Globus pallidus (tissue), 1 donor: ENCODE results near the gene TTLL12.

Source experiments
- DNase-seq: peaks from one replicate; pipeline ENCODE4 v3.0.0-alpha.2; 2015; ENCODE audit warnings: low spot score

Gene TTLL12

DNA sequence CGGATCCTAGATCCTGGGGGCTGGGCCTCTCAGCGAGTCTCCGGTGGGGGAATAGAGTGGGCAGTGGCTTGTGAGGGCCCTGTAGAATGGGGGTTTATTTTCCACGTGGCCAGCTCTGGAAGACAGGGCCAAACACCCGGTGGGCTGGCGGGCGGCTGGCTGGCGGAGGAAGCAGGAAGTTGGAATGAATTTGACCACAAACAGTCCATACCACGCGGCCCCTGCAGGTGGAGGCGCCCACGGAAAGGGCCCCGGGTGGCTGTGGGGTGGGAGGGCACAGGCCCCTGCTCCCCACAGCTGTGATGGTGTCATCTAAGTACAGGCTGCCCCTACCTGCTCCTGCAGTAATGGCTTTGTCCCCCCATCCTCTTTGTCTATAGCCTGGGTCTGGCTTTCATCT, 58.8 kb downstream of the TTLL12 start:
- no peak for DNase-seq

DNA sequence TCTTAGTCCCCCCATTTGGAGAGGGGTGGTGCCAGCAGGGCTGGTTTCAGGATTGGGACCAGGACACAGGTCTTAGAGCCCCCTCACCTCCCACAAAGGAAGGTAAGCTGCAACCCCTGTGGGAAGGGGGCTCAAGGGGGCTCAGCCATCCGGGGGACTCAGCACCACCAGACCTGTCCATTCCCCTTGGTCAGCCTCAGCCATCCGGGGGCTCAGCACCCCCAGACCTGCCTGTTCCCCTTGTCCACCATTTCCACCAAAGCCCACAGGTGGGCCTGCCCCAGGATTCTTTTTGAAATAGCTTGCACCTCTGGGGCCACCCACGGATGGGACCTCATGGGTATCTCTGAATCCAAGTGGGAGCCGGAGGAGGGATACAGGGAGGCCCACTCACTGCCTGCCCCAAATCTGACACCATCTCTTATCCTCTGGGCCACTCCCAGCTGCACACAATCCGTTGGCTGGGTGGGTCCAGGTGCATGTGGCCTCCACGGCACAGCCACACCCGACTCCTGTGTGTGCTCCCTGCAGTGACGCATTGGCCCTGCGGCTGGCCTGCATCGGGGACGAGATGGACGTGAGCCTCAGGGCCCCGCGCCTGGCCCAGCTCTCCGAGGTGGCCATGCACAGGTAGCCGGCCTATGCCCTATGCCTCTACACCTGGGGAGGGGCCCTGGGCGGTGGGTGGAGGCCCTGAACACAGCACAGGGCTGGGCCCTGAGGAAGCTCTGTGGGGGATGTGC, 59.6 kb downstream of the TTLL12 start:
- DNase-seq, result no peak

DNA sequence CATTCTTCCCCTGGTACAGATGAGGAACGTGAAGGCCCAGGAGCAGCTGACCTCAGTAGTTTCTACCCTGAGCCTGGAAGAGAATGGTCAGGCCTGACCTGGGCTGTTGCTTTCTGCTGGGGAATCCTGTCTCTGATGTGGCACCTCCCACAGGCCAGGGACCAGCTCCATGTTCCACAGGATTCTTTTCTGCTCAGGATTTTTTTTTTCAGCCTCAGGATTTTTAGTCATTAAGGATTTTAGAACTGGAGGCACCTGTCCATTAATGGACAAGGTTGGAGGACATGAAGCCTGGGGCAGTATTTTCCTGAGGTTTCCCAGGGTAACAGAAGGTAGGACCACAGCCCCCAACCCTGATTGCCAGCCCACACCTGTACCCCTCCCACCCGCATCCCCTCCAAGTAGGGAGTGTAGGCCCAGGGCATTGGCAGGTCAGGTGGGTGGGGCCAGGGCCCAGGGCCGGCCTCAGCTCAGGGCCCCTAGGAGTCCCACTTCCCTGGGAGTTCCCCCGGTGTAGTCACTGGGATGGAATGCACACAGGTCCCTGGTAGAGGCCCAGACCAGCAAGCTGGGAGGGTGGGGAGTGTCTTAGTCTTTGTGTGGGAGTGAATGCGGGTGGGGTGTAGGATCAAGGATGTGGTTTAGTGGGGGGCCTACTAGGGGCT, 60.3 kb downstream of the TTLL12 start:
- no peak for DNase-seq

DNA sequence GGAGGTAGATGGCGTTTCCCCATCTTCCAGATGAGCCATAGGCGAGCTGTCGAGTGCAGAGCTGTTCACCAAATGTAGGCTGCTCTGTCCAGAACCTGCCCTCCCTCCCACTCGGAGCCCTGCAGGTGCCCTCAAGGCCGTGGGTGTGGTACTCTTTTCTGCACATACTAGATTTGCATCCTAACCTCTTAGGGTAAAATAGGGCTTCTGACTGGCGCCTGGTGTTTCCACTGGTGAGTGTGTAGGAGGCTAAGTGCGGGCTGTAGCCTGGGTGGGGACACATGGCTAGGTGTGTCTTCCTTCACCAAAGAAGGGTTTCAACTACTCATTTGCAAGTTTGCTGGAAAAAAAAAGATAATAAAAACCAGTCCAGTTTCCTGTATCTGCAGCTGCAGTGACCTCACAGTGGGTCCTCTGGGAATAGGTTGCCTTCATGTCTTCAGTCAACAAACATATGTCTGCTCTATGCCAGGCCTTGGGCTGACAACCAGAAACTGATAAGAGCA, 67.9 kb downstream of the TTLL12 start:
- no peak for DNase-seq

DNA sequence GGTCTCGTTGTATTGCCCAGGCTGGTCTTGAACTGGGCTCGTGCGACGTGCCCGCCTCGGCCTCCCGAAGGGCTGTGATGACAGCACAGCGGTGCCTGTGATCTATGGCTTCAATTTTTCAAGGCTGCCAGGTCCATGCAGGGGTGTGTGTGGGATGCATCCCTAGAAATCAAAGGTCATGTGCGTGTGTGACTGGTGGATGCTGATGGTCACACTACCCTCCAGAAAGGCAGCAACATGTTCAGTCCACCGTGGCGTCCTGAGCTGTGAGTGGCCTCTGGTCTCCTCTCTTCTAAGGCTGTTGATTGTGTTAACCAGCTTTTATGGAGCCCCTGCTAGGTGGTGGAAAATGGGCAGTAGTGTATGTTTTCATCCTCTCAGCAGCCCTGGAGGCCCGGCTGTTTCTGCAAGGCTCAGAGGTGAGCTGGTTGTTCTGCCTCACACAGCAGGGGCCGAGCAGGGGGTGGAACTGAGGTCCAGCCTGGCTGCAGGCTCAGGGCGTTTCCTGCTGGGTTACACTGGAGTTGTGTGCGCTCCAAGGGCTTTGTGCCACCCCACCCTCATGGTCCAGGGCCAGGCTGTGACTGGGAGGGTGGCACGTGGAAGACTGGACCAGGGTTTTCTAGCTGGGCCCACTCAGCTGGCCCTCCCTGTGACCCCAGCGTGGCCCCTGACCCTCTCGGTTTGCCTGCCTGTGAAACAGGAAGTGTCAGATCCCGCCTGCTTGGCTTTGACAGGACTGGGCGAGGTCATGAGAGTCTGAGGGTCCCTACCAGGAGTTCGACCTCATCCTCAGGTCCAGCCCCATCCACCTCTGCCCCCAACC, 68.7 kb downstream of the TTLL12 start:
- DNase-seq, result no peak

DNA sequence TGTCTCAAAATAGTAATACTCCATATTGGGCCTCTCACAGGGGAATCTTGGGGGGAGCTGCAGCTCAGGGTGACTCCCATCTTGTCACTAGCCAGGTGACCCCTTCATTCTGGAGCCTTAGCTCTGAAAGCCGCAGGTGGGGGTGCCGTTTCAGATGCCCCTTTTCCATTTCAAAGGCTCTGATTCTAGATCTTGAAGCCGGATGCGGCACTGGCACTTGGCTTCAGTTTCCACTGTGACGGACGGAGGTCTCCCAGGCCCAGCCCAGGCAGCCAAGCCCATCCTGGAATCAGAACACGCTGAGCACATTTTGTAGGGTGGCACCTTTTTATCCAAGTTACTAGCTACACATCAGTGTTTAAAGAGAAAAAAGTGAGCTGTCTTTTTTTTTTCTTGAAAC, 70.0 kb downstream of the TTLL12 start:
- DNase-seq, result no peak
